ENCODE results near the gene OR6X1.
A peak's percentile ranks its signal among the peaks of the same experiment; 100 is the strongest.
"Not testable (repeated sequence)": the region's sequence is repeated elsewhere in the genome, so short reads cannot be mapped to it uniquely, and the experiment has no call there.

Gene OR6X1

DNA sequence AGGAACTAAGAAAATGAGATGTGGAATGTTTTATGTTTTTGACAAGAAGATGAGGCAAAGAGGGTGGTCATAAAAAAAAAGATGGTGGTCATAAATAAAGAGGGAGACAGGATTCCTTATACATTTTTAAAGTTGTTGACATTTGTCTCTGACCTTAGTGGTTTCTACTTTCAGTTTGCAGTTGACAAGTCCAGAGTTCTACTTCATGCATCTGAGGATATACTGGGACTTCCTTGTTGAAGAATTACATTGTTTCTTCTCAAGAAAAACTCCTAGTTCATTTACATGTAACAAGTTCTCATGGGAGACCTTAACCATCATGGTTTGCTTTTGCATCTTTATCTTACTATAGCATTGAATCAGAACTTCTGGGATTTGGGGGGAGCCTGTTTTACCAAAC is 1.2 kb downstream of the OR6X1 start:
- DNase-seq (ENCODE audit: low spot score): no peak

DNA sequence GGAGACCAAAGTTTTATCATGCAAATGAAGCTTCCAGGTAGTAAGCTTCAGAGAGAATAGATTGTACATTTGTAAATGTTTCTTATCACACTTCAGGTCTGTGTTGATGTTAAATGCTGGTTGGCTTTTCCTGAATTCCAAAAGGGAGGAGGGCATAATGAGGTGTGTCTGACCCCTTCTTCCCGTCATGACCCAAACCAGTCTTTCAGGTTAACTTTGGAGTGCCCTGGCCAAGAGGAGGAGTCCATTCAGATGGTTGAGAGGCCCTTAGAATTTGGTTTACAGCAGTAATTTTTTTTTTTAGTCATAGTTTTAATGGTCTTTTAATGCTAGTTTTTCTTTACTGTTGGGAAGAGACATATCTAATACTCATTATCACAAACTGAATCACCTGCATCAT is 2.5 kb downstream of the OR6X1 start:
- DNase-seq (ENCODE audit: low spot score): no peak

DNA sequence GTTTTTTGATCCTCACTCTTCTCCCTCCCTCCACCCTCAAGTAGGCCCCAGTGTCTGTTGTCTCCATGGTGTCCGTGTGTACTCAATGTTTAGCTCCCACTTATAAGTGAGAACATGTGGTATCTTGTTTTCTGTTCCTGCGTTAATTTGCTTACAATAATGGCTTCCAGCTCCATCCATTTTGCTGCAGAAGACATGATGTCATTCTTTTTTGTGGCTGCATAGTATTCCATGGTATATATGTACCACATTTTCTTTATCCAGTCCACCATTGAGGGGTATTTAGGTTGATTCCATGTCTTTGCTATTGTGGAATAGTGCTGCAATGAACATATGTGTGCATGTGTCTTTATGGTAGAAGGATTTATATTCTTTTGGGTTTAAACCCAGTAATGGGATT is 6.0 kb downstream of the OR6X1 start:
- DNase-seq (ENCODE audit: low spot score): not testable (repeated sequence)

DNA sequence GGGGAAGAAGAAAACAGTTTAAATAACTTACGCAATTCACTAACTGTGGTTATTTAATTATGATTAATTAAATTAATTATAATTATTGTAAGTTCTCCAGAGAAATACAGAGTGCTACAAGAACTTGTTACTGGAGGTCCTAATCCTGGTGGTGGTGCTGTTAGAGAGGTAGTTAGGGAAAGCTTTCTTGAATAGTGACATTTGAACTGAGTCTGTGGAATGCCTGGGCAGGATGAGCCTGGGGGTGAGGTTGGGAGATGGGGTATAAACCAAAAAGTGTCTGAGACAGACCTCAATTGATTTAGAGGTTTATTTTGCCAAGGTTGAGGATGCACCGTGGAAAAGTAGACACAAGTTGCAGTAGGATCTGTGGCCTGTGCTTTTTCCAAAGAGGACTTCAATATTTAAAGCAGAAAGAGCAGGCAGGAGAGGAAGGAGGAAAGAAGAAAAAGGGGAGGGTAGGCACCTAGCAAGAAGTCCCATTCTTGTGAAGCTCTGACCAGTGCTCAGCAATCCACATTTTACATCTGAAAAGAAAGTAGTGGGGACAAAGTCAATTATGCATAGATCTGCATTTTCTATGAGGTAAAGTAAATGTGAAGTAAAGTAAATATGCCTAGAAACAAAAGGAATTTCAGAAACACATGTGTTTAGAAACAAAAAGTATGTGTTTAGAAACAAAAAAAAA is 8.4 kb downstream of the OR6X1 start:
- no peak for DNase-seq (ENCODE audit: low spot score)

DNA sequence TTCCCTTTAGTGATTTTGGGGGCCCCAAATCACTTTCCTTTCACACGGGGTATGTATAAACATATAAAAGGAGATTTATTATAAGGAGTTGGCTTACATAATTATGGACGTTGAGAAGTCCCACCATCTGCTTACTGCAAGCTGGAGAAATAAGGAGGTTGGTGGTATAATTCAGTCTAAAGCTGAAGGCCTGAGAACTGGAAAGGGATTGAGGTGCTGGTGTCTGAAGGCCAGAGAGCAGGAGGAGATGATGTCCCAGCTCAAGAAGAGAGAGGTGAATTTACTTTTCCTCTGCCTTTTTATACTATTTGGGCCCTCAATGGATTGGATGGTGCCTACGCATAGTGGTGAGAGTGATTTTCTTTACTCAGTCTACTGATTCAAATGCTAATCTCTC is 11.6 kb downstream of the OR6X1 start:
- no peak for DNase-seq (ENCODE audit: low spot score)

DNA sequence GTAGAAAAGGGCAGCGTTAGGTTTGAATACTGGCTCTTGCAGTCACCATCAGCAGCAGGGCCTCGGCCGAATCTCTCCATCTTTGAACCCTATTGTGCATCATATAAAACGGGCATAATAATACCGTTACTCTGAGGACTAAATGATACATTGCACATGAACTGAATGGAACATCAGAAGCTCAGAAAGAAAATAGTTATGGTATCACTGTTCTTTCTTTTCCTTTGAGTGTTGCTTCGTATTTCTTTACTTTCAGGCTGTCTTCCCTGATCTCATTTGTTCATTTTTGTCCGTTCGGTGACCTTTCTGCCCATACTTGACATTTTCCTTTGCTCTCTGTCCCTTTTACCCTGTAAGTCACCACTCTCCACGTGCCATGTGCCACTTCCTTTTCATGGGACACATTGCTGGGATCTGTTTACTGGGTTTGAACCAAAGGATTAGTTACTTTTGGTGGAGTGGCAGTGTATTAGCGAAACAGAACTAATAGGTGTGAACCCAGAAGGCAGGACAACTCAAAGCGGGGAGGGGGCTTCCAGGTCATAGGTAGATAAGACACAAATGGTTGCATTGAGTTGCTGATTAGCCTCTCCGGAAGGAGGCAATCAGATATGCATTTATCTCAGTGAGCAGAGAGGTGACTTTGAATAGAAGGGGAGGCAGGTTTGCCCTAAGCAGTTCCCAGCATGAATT is 12.1 kb downstream of the OR6X1 start:
- no peak for DNase-seq (ENCODE audit: low spot score)

DNA sequence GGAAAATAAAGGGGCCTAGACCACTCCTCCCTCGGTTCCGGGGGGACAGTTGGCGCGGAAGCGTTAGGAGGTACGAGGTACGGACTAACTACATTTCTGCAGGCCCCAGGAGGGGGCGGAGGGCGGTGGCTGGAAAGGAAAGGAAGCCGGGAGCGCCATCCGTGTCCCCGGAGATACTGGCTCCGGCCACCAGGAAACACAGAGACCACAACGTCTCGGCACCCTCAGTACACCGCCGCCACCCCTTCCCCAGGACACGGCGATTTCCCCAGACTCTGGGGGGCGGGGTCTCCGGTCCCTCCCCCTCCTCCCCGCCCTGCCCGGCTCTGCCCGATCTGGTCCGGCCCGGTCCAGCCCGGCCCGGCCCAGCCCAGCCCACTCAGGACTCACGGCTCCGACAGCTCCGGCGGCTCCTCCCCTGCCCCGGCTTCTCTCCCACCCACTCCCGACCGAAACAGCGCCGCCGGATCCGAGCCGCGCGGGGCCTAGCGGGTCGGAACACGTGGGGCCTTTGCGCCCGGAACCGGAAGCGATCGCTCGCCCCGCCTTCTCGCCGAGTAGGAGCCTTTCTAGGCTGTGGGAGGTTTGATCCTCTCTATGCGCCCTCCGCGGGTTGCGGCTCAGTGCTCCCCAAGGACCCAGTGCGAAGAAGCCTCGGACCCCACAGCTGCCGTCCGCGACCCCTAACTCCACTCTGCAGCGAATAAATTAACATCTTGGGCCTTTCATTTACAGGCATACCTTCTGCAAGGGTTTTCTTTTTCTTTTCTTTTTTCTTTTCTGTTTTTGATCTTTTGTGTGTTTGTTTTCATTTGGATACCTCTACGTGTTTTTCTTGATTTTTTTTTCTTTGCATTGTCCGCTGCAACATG is 12.9 kb downstream of the OR6X1 start, which contains the start of gene ZNF202:
Gene ZNF202, minus strand, starts transcription at position 502 of the 872 bp plus-strand sequence. CDS start 10,772 bp downstream, outside the sequence.
- DNase-seq (ENCODE audit: low spot score): peak; percentile 48

DNA sequence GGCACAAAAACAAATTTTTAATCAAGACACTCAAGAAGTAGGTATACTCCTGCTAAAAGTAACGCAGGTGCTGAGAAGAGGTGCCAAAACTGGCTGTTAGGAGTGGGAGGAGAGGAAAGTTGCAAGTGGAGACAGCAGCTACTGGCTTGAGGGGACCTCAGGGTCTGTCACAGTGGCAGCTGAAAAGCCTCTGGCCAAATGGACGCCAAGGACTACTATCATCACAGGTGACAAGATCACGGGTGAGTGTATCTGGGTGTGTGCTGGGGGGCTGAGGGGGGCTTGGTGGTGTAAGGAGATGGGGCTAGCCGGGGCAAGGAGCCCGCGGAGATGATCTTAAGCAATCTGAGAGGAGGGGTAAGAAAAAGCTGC is 13.5 kb downstream of the OR6X1 start:
- no peak for DNase-seq (ENCODE audit: low spot score)

DNA sequence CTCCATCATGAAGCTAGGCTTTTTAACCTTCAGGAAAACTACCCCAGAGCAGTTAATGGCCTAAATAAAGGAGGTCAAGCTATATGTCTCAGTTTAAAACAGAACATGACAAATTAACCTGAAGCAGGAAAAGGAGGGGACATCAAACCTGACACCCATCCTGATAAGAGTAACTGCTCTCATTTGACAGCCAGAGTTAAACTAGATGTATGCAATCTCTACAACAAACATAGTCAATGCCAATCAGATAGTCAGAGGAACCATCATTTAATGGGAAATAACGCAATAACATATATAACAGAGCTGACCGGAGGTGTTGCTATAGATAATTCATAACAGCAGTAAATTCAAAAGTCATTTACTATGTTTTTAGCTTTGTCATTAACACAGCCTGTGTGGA is 15.9 kb downstream of the OR6X1 start:
- DNase-seq (ENCODE audit: low spot score): no peak

DNA sequence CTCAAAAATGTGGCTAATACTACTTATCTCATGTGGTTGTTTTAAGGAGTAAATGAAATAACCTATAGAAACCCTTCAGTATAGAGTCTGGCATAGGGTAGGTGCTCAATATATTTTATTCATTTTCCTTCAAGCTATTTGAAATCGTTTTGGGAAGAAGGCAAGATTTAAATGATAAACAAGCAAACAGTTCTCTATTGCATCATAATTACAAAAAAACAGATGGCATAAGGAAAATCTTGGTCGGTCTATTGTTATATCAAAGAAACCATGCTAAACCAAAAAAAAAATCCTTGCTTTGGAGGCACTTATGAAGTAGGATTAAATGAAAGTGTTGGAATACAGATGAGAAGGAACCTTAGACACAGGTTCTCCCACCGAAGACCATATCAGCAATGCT is 17.5 kb downstream of the OR6X1 start:
- DNase-seq (ENCODE audit: low spot score): no peak

DNA sequence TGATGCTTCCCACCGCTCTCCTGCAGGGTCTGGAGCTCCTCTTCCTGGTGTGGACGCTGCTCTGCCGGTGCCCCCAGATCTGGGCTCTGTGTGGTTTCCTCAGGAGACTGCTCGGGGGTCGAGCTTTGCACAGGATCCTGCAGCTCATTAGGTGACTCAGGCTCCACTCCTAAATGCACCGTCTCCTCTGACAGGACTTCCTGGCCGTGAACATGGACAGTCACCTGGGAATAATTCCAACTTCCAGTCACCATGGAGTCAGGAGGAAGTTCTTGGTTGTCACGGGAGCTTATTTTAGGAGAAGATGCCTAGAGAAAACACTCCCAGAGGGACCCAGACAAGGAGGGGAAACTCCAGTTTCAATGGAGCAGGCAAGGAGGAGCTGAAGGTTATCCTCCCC is 24.7 kb downstream of the OR6X1 start:
- no peak for DNase-seq (ENCODE audit: low spot score)

DNA sequence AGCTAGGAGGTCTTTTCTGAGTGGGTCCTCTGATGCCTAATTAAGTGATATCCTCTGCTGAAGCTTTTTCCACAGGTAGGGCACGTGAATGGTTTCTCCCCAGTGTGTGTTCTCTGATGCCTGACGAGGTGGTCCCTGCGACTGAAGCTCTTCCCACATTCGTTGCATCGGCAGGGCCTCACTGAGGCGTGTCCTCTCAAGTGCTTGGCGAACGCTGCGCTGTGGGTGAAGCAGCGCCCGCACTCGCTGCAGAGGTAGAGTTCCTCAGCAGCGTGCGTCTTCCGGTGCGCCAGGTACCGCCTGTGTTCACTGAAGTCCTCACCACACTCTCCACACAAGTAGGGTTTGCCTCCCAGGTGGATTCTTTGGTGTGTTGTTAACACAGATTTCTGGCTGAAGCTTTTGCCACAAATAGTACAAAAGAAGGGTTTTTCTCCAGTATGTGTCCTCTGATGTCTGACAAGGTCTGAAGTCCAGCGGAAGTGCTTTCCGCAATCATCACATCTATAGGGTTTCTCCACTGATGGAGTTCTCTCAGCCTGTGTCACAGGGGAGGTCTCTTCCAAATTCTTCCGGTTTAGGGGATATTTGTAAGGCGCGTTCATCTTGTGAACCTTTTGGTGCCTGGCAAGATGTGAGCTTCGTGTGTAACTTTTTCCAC is 28.2 kb downstream of the OR6X1 start:
- DNase-seq (ENCODE audit: low spot score): no peak

DNA sequence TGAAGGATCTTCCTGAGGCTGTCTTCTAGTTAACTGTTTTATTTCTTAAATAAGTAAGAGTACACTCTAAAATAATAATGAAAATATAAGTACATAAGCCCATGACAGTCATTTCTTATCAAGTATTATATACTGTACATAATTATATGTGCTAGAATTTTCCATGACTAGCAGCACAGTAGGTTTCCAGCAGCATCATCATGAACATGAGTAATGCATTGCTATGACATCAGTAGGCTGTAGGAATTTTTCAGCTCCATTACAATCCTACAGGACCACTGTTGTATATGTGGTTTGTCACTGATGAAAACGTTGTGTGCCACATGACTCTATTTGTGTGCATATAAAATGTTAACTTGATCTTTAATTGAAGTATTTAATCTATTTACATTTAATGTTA is 34.9 kb downstream of the OR6X1 start:
- no peak for DNase-seq (ENCODE audit: low spot score)

DNA sequence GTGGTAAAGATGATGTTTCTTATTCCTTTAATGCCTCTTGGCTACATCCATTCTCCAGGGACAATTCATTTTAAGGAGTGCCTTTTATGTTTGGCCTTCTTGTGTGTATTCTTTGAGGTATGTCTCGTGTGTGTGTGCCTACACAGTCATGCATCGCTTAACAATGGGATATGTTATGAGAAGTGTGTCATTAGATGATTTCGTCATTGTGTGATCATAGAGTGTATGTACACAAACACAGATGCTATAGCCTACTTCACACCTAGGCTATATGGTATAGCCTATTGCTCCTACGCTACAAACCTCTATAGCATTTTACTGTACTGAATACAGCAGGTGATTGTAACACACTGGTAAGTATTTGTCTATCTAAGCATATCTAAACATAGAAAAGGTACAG is 35.8 kb downstream of the OR6X1 start:
- DNase-seq (ENCODE audit: low spot score): no peak

DNA sequence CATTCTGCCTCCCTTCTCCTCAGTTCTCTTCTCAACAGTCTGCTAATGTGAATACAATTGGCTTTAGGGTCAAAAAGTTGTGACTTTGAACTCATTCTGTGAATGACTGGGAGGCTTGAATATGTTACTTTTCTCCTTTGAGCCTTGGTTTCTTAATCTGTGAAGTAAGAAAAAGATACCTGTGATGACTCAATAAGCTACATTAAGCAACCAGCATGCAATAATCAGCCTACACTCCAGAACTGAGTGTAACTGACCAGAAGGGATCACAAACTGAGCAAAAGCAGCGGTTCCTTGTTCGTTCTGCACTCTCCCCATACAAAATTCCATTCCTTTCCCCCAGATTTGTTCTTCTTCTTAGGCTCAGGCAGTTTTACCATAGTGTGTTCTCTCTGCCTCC is 36.3 kb downstream of the OR6X1 start:
- DNase-seq (ENCODE audit: low spot score): no peak

DNA sequence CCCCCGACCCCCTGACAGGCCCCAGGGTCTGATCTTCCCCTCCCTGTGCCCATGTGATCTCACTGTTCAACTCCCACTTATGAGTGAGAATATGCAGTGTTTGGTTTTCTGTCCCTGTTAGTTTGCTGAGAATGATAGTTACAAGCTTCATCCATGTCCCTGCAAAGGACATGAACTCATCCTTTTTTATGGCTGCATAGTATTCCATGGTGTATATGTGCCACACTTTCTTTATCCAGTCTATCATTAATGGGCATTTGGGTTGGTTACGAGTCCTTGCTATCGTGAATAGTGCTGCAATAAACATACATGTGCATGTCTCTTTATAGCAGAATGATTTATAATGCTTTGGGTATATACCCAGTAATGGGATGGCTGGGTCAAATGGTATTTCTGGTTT is 41.7 kb downstream of the OR6X1 start:
- not testable (repeated sequence) for DNase-seq (ENCODE audit: low spot score)

DNA sequence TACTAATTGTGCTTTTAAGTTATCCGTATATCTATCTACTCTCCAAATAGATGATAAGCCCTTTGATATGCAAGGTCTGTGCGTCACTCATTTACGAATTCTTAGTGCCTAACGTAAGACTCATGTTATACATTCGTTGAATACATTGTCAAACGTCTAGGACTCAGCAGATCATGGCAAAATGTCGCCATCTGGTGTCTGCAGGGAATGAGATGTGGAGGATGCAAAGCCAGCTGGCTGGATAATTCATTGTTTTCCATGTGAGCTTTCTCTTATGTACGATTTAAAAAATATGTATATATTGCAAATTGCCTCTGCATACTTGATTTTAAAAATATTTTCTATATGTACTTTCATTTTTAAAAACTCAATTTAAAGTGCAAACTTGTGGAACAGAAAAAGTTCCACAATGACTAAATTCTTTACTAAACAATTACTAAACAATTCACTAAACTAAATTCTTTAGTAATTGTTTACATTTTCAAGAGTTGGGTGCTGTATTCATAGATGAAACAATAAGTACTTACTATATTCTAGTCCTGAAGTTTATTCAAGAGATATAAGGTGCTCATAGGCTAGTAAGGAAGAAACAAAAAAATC is 46.6 kb downstream of the OR6X1 start:
- DNase-seq (ENCODE audit: low spot score): peak; percentile 14

DNA sequence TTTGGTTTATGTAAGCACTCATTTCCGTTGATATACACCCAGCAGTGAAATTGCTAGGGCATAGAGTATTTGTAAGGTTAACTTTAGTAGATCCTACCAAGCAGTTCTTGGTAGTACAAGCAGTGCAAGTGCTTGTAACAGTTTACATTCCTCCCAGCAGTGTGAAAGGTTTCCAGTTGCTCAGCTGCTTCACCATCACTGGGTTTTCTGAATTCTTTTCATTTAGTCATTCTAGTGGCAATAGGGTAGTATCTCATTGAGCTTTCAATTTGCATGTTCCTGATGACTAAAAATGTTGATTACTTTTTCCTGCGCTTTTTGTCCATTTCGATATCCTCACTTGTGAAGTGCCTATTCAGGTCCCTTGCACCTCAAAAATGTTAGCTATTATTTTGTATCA is 47.1 kb downstream of the OR6X1 start:
- no peak for DNase-seq (ENCODE audit: low spot score)

DNA sequence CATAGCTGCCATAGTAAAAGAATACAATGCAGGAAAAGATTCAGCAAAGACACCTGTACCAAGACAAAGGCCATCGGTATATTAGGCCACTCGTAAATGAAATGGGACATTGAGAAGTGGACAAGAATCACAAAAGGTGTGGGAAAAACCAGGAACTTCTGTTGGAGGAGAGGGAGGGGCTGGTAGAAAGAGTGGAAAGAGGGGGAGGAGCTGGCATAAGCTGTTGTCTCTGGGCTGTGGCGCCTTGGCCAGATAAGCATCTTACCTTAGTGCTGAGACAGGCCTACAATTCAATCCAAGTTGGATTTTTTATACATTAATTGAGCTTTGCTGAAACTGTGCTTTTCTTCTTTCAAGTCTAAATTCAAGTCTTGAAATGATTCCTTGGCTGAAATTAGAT is 50.0 kb downstream of the OR6X1 start:
- DNase-seq (ENCODE audit: low spot score): no peak
